Measurements from ENCODE around the gene APBB1. TPM values are rescaled to one million over a fixed set of nuclear protein-coding genes. Genes with fewer than 3 reads are reported as not detected.

Gene APBB1
- total RNA-seq, 1 experiment from 2014 or later, result 83.8 TPM

DNA sequence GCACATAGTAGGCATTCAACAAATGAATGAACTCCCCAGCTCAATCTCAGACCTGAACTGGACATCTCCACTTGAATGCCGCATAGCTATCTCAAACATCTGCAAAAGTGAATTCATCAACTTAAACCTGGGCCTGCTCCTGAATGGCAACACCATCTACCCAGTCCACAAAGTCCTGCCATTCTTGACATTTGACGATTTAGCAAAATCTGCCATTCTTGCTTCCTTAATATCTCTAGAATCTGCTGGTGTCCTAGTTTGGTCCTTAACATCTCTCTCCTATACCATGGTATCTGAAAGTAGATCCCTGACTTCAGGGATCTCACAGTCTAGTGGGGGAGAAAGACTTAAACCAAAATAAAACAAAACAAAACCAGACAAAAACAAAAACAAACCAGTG, 34.3 kb upstream of the APBB1 start:
- ChIA-PET CTCF (no interaction called here), POLR2A (ENCODE audit: low non-redundant PET) (no interaction called here)
- no peak for DNase-seq (ENCODE audit: low spot score)
- Histone ChIP-seq H3K4me3 (ENCODE audit: low read depth, low read length, poor library complexity, severe bottlenecking) (no peak overlapping the region), H3K27me3 (replicated peaks; ENCODE audit: insufficient read depth, low read depth, low read length, poor library complexity) (no peaks in the 10 kb centered on the region), H3K36me3 (ENCODE audit: insufficient read depth, low read length, poor library complexity, severe bottlenecking) (peaks cover 53% of the 10 kb centered on the region), H3K27ac (ENCODE audit: low read depth, low read length, poor library complexity, severe bottlenecking) (no peak overlapping the region), H3K9me3 (ENCODE audit: low read depth, low read length, poor library complexity, severe bottlenecking) (no peaks in the 10 kb centered on the region), H3K4me1 (ENCODE audit: insufficient read depth, low read length, poor library complexity, severe bottlenecking) (no peaks in the 10 kb centered on the region)
- BruUV-seq (replicated peaks), result no TSS peak
- TF ChIP-seq CTCF (conservative IDR thresholded peaks at IDR 0.05; ENCODE audit: low read depth, low read length), result no peak
- TF ChIP-seq EZH2 (IDR thresholded peaks at IDR 0.05; ENCODE audit: borderline replicate concordance, low read depth, low read length, poor library complexity, severe bottlenecking), result no peak
- intact Hi-C loops (cut with micrococcal nuclease; ENCODE audit: unreplicated experiment), result no loop called here

DNA sequence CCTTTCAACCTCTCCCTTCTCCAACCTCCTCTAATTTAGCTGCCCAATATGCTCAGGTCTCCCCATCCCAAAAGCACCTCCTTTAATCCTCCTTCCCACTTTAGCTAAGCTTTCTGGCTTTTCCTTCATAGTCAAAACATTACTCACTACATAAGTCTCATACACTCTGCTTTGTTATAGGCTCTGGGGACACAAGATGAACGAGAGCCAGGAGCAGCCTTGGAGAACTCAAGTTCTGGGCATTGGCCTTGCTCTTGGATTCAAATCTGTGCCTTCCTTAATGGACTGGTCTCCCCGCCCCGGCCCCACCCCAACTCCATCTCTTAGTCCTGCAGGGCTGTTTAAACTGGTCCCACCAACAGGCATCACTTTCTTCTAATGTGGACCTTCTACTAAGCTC, 33.3 kb upstream of the APBB1 start:
- BruUV-seq (replicated peaks), result no TSS peak
- Histone ChIP-seq H3K4me3 (ENCODE audit: low read depth, low read length, poor library complexity, severe bottlenecking) (no peak overlapping the region), H3K27ac (ENCODE audit: low read depth, low read length, poor library complexity, severe bottlenecking) (no peak overlapping the region), H3K9me3 (ENCODE audit: low read depth, low read length, poor library complexity, severe bottlenecking) (no peaks in the 10 kb centered on the region), H3K36me3 (ENCODE audit: insufficient read depth, low read length, poor library complexity, severe bottlenecking) (peaks cover 49% of the 10 kb centered on the region), H3K4me1 (ENCODE audit: insufficient read depth, low read length, poor library complexity, severe bottlenecking) (no peaks in the 10 kb centered on the region), H3K27me3 (replicated peaks; ENCODE audit: insufficient read depth, low read depth, low read length, poor library complexity) (no peaks in the 10 kb centered on the region)
- CTCF ChIA-PET, result interaction anchor here (1.2 kb wide), 1 partner anchor 9 kb away, joined by 4 read pairs; no protein-coding TSS in a partner anchor
- intact Hi-C loops (cut with micrococcal nuclease; ENCODE audit: unreplicated experiment), result no loop called here
- no peak for DNase-seq (ENCODE audit: low spot score)
- no peak for TF ChIP-seq EZH2 (IDR thresholded peaks at IDR 0.05; ENCODE audit: borderline replicate concordance, low read depth, low read length, poor library complexity, severe bottlenecking)
- TF ChIP-seq CTCF (conservative IDR thresholded peaks at IDR 0.05; ENCODE audit: low read depth, low read length), result no peak
- POLR2A ChIA-PET (ENCODE audit: low non-redundant PET), result interaction anchor here (0.7 kb wide), 1 partner anchor 73 kb away, joined by 3 read pairs; no protein-coding TSS in a partner anchor

DNA sequence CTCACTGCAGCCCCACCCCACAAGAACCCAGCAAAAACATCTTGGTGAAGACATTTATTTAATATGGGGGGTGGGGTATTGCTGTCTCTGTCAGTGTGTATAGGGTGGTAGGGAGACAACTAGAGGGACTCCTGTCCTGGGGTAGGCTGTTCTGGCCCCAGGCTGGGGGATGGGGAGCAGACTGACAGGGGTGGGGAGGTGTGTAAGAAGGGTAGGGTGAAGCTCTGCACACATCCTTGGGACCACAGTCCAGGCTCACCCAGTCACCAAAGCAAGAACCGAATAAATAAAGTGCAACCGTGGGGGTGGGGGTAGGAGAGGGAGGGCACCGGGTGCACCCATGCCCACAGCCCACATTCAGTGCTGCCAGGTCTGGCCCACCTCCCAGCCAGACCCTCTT, 29.7 kb upstream of the APBB1 start:
- POLR2A ChIA-PET (ENCODE audit: low non-redundant PET), result no interaction called here
- H3K27me3 ChIP-seq (replicated peaks; ENCODE audit: insufficient read depth, low read depth, low read length, poor library complexity), result no peaks in the 10 kb centered on the region
- no peaks in the 10 kb centered on the region for H3K4me1 ChIP-seq (ENCODE audit: insufficient read depth, low read length, poor library complexity, severe bottlenecking)
- peaks cover 27% of the 10 kb centered on the region for H3K36me3 ChIP-seq (ENCODE audit: insufficient read depth, low read length, poor library complexity, severe bottlenecking)
- no peaks in the 10 kb centered on the region for H3K9me3 ChIP-seq (ENCODE audit: low read depth, low read length, poor library complexity, severe bottlenecking)
- no peak overlapping the region for H3K27ac ChIP-seq (ENCODE audit: low read depth, low read length, poor library complexity, severe bottlenecking)
- no TSS peak for BruUV-seq (replicated peaks)
- intact Hi-C loops (cut with micrococcal nuclease; ENCODE audit: unreplicated experiment), result no loop called here
- CTCF ChIA-PET, result no interaction called here
- no peak for DNase-seq (ENCODE audit: low spot score)
- H3K4me3 ChIP-seq (ENCODE audit: low read depth, low read length, poor library complexity, severe bottlenecking), result no peak overlapping the region
- no peak for TF ChIP-seq CTCF (conservative IDR thresholded peaks at IDR 0.05; ENCODE audit: low read depth, low read length)
- no peak for TF ChIP-seq EZH2 (IDR thresholded peaks at IDR 0.05; ENCODE audit: borderline replicate concordance, low read depth, low read length, poor library complexity, severe bottlenecking)

Measured in A673 (cell line).